ENCODE results near the gene NUPR1. TPM values are rescaled to one million over a fixed set of nuclear protein-coding genes. Genes with fewer than 3 reads are reported as not detected.

NUPR1 gene
- total and polyA plus RNA-seq, 2 of the 13 experiments (the other 11 are each of a cell fraction or from before 2014, with no cell fraction given), result 18.0 to 25.6 TPM

- TF ChIP-seq, protein P1, sequence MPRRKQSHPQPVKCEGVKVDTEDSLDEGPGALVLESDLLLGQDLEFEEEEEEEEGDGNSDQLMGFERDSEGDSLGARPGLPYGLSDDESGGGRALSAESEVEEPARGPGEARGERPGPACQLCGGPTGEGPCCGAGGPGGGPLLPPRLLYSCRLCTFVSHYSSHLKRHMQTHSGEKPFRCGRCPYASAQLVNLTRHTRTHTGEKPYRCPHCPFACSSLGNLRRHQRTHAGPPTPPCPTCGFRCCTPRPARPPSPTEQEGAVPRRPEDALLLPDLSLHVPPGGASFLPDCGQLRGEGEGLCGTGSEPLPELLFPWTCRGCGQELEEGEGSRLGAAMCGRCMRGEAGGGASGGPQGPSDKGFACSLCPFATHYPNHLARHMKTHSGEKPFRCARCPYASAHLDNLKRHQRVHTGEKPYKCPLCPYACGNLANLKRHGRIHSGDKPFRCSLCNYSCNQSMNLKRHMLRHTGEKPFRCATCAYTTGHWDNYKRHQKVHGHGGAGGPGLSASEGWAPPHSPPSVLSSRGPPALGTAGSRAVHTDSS (CRISPR knock-in tag; conservative IDR thresholded peaks at IDR 0.05), result no peak
- TF ChIP-seq SIX1 (CRISPR knock-in tag; IDR thresholded peaks at IDR 0.05; ENCODE audit: borderline replicate concordance) (0 out of 2 replicates have a peak, but pooled peaks have one; percentile 26), YEATS2 (CRISPR knock-in tag; IDR thresholded peaks at IDR 0.05; ENCODE audit: borderline replicate concordance) (no peak), MZF1 (CRISPR knock-in tag; IDR thresholded peaks at IDR 0.05; ENCODE audit: borderline replicate concordance) (no peak), MAFG (CRISPR knock-in tag; IDR thresholded peaks at IDR 0.05) (no peak), POLR2AphosphoS2 (IDR thresholded peaks at IDR 0.05; ENCODE audit: low read depth, low read length) (no peak), TFE3 (CRISPR knock-in tag; IDR thresholded peaks at IDR 0.05) (peak; percentile 59), GFI1 (CRISPR knock-in tag; IDR thresholded peaks at IDR 0.05; ENCODE audit: borderline replicate concordance) (peak; percentile 79; the same call in 1 of the 2 replicates), SYNCRIP (IDR thresholded peaks at IDR 0.05; ENCODE audit: insufficient read depth, low read depth, low read length) (no peak), ZNF598 (CRISPR knock-in tag; IDR thresholded peaks at IDR 0.05; ENCODE audit: borderline replicate concordance) (no peak), MBNL3 (CRISPR knock-in tag; conservative IDR thresholded peaks at IDR 0.05) (no peak), SP2 (CRISPR knock-in tag; IDR thresholded peaks at IDR 0.05) (0 out of 2 replicates have a peak, but pooled peaks have one; percentile 12), ZNF644 (CRISPR knock-in tag; IDR thresholded peaks at IDR 0.05; ENCODE audit: low read depth) (no peak), KLF15 (CRISPR knock-in tag; IDR thresholded peaks at IDR 0.05; ENCODE audit: borderline replicate concordance) (no peak), ZNF687 (CRISPR knock-in tag; IDR thresholded peaks at IDR 0.05) (peak; percentile 42), ZNF317 (CRISPR knock-in tag; IDR thresholded peaks at IDR 0.05) (0 out of 2 replicates have a peak, but pooled peaks have one; percentile 45), SMYD3 (CRISPR knock-in tag; IDR thresholded peaks at IDR 0.05) (no peak), MXD4 (CRISPR knock-in tag; IDR thresholded peaks at IDR 0.05) (no peak; the same call in 1 of the 2 replicates), TBP (CRISPR knock-in tag; IDR thresholded peaks at IDR 0.05) (no peak), ZNF234 (CRISPR knock-in tag; conservative IDR thresholded peaks at IDR 0.05) (no peak)
- TF ChIP-seq, protein P2, sequence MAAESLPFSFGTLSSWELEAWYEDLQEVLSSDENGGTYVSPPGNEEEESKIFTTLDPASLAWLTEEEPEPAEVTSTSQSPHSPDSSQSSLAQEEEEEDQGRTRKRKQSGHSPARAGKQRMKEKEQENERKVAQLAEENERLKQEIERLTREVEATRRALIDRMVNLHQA (CRISPR knock-in tag; IDR thresholded peaks at IDR 0.05), result no peak
- TF ChIP-seq, protein P3, sequence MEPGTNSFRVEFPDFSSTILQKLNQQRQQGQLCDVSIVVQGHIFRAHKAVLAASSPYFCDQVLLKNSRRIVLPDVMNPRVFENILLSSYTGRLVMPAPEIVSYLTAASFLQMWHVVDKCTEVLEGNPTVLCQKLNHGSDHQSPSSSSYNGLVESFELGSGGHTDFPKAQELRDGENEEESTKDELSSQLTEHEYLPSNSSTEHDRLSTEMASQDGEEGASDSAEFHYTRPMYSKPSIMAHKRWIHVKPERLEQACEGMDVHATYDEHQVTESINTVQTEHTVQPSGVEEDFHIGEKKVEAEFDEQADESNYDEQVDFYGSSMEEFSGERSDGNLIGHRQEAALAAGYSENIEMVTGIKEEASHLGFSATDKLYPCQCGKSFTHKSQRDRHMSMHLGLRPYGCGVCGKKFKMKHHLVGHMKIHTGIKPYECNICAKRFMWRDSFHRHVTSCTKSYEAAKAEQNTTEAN (CRISPR knock-in tag; conservative IDR thresholded peaks at IDR 0.05), result peak; percentile 87
Observed at GRCh38 chr16:28505489-28506137, 33.2 kb downstream of the NUPR1 start (continued).
